GM12878 (cell line): ENCODE results near the gene HIF3A. TPM values are rescaled to one million over a fixed set of nuclear protein-coding genes. Genes with fewer than 3 reads are reported as not detected.

Experiments
- ATAC-seq: fragments of 200-7000 bp; cut with Tn5 transposase; 3 replicates; pipeline ENCODE4 v1.9.1; 2020; ENCODE audit warnings: mild to moderate bottlenecking, moderate library complexity
- BruUV-seq: library from RNA; stranded (reverse); fragments of 400-500 nt; replicated peaks from 2 replicates; lab custom pipeline; 2021; lab: Mats Ljungman, UMichigan
- CTCF ChIA-PET: fragments of 300-600 bp; sonication (Branson Sonifier 250); formaldehyde crosslinking; extraction: SDS; loops from one replicate; lab custom pipeline; 2021; ENCODE audit warnings: inconsistent platforms; lab: Yijun Ruan, JAX
- POLR2A ChIA-PET: fragments of 350-600 bp; formaldehyde crosslinking; extraction: SDS; loops from one replicate; lab custom pipeline; 2021; ENCODE audit warnings: inconsistent platforms; lab: Charles Lee
- RAD21 ChIA-PET: fragments of 300-600 bp; sonication (Branson Sonifier 250); formaldehyde crosslinking; loops from one replicate; lab custom pipeline; 2023; ENCODE audit warnings: antibody characterized with exemption; ENCODE audit not compliant: unreplicated experiment; lab: Charles Lee
- SMC1A ChIA-PET: fragments of 300-600 bp; sonication (Branson Sonifier 250); formaldehyde crosslinking; loops from one replicate; lab custom pipeline; 2023; ENCODE audit not compliant: unreplicated experiment, uncharacterized antibody; lab: Charles Lee
- DNase-seq: peaks from one replicate; pipeline ENCODE4 v3.0.0-alpha.2; 2011; ENCODE audit warnings: low read depth, low spot score
- FAIRE-seq: peaks from 3 replicates; lab custom pipeline; 2011; peaks lifted over from hg19 to GRCh38; lab: Jason Lieb, UNC
- H2AFZ ChIP-seq: 2 replicates; pipeline ENCODE4 v1.6.0; 2011; ENCODE audit warnings: low read depth, low read length, control low read depth; ENCODE audit not compliant: control insufficient read depth
- H3K27ac ChIP-seq: 2 replicates; pipeline ENCODE4 v1.5.1; 2011; ENCODE audit warnings: control low read depth; ENCODE audit not compliant: control insufficient read depth, insufficient read depth
- H3K27me3 ChIP-seq, 2 experiments: replicated peaks in 1 of 2; 2 replicates each; pipeline versions ENCODE4 v1.6.0 to v1.6.1; 2011; ENCODE audit warnings: low read length in 1 of 2; ENCODE audit not compliant: control insufficient read depth in 2 of 2, insufficient read depth in 2 of 2
- H3K36me3 ChIP-seq, 2 experiments: 2 replicates each; pipeline ENCODE4 v1.5.1; 2011; ENCODE audit warnings: low read length in 1 of 2; ENCODE audit not compliant: control insufficient read depth in 2 of 2, insufficient read depth in 2 of 2
- H3K4me1 ChIP-seq: 2 replicates; pipeline ENCODE4 v1.6.1; 2011; ENCODE audit warnings: mild to moderate bottlenecking, low read length, moderate library complexity, mixed read lengths; ENCODE audit not compliant: control insufficient read depth, insufficient read depth
- H3K4me2 ChIP-seq: 2 replicates; pipeline ENCODE4 v1.6.0; 2011; ENCODE audit warnings: control low read depth; ENCODE audit not compliant: control insufficient read depth, insufficient read depth
- H3K4me3 ChIP-seq: fragments of 200-600 bp; sonication (generic); 2 replicates; pipeline ENCODE4 v1.5.1; 2016
- H3K79me2 ChIP-seq: 2 replicates; pipeline ENCODE4 v1.6.0; 2011; ENCODE audit warnings: low read length; ENCODE audit not compliant: control insufficient read depth, insufficient read depth
- H3K9ac ChIP-seq: 2 replicates; pipeline ENCODE4 v1.8.0; 2011; ENCODE audit warnings: low read length, control low read depth, mixed read lengths; ENCODE audit not compliant: control insufficient read depth, insufficient read depth
- H3K9me3 ChIP-seq: replicated peaks from 3 replicates; pipeline ENCODE4 v1.5.1; 2011; ENCODE audit warnings: mild to moderate bottlenecking, low read length; ENCODE audit not compliant: control insufficient read depth, insufficient read depth
- H4K20me1 ChIP-seq: 2 replicates; pipeline ENCODE4 v1.6.0; 2011; ENCODE audit not compliant: control insufficient read depth, insufficient read depth
- ATF7 ChIP-seq: fragments of 450-650 bp; IDR thresholded peaks from 2 replicates; pipeline ENCODE4 v1.6.1; 2016; ENCODE audit warnings: low read depth, mild to moderate bottlenecking
- CHD1 ChIP-seq: IDR thresholded peaks from 2 replicates; pipeline ENCODE4 v1.6.1; 2012; ENCODE audit warnings: low read depth, low read length, improper control_type of control experiment
- SMC3 ChIP-seq: IDR thresholded peaks from 2 replicates; pipeline ENCODE4 v1.6.1; 2011; ENCODE audit warnings: low read length, improper control_type of control experiment, borderline replicate concordance
- YBX1 ChIP-seq: fragments of 450-650 bp; IDR thresholded peaks from 2 replicates; pipeline ENCODE4 v1.6.1; 2016; ENCODE audit warnings: antibody characterized with exemption
- ZNF24 ChIP-seq: fragments of 450-650 bp; IDR thresholded peaks from 2 replicates; pipeline ENCODE4 v1.6.1; 2017; ENCODE audit warnings: antibody characterized with exemption, mild to moderate bottlenecking
- ZNF384 ChIP-seq: IDR thresholded peaks from 2 replicates; pipeline ENCODE4 v1.6.1; 2012; ENCODE audit warnings: low read depth, mild to moderate bottlenecking, low read length, improper control_type of control experiment, borderline replicate concordance
- ZSCAN29 ChIP-seq: fragments of 450-650 bp; IDR thresholded peaks from 2 replicates; pipeline ENCODE4 v1.6.1; 2017; ENCODE audit warnings: mild to moderate bottlenecking, moderate library complexity
- WGBS: methylation state at CpG from one replicate; pipeline ENCODE4 v1.1.6; 2016; ENCODE audit warnings: low lambda C conversion rate; ENCODE audit not compliant: insufficient replicate concordance, insufficient coverage; ENCODE audit errors: missing lambda C conversion rate; 5-methylcytosine and 5-hydroxymethylcytosine counted together
- in situ Hi-C: fragments of 300-500 bp; cut with MboI; formaldehyde crosslinking; loops from 9 replicates; pipeline ENCODE4 v1.14.3; 2018; ENCODE audit warnings: mixed read lengths
- intact Hi-C: fragments of 100-400 bp; cut with micrococcal nuclease; formaldehyde crosslinking; loops from one replicate; pipeline ENCODE4 v1.14.2; 2022; ENCODE audit not compliant: unreplicated experiment
- polyA plus RNA-seq, 11 experiments: library from polyadenylated mRNA; depleted of rRNA in 4 of 11; unstranded in 6 of 11; stranded (reverse) in 5 of 11; fragments of >200 nt; fragmentation: Nextera tagmentation in 4 of 11; fragmentation: Illumina TruSeq in 1 of 11; extraction: Ambion mirVana in 4 of 11; extraction: Trizol in 1 of 11; gene quantifications; 1 replicate in 1 of 11; 2 replicates in 10 of 11; pipeline versions ENCODE4 v1.2.1 to v1.2.3, GENCODE V29; 2011 to 2016; ENCODE audit warnings: inconsistent platforms in 2 of 11, missing spikeins in 2 of 11, low read depth in 1 of 11
- total RNA-seq, 4 experiments: library from RNA; depleted of rRNA in 3 of 4; stranded (reverse); fragments of >200 nt in 3 of 4; fragmentation: Illumina TruSeq in 1 of 4; extraction: Trizol in 1 of 4; gene quantifications; 2 replicates each; pipeline versions ENCODE4 v1.2.1 to v1.2.3, GENCODE V29; 2013 to 2021
- TF ChIP-seq, protein P1 (sequence below): fragments of 450-650 bp; IDR thresholded peaks from 2 replicates; pipeline ENCODE4 v1.6.1; 2017; ENCODE audit warnings: low read depth, mild to moderate bottlenecking, moderate library complexity
- TF ChIP-seq, protein P2 (sequence below): fragments of 450-650 bp; IDR thresholded peaks from 2 replicates; pipeline ENCODE4 v1.6.1; 2016; ENCODE audit warnings: mild to moderate bottlenecking
- TF ChIP-seq, protein P3 (sequence below): fragments of 450-650 bp; IDR thresholded peaks from 2 replicates; pipeline ENCODE4 v1.6.1; 2017; ENCODE audit warnings: mild to moderate bottlenecking, moderate library complexity
- TF ChIP-seq, protein P4 (sequence below): IDR thresholded peaks from 2 replicates; pipeline ENCODE4 v1.6.1; 2012; ENCODE audit warnings: low read depth, low read length, improper control_type of control experiment

The HIF3A gene
- total and polyA plus RNA-seq, 10 of the 15 experiments (the other 5 are each of a cell fraction or from before 2014, with no cell fraction given), result 0.03 to 0.20 (median 0.06) TPM; not detected in 5

DNA sequence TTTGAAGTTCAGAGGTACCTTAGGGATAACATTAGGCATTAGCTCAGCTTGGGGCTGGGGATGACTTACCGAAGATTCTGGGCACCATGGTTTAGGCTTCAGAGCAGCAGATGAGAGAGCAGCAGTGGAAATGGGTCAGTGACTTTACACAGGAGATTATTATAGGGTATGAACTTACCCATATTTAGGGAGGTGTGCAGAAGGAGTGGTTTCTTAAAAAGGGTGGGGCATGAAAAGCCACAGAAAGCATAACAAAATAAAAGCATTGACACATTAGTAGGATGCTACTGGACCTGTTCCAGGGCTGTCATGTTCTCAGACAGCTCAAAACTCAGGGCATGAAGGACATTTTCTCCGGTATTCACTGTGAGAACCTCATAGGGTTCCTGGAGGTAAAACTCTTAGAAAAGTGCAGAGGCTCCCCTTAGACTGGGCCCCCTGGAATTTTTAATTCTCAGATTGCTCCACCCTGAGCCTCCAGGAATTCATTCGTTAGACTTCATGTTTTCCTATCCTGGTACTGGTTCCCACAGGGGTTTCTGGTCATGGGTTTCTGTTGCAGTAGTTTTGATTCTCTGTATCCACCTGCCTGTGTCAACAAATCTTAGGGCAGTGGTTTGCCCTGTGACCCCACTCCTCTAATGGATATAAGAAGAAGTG, 46.6 kb upstream of the HIF3A start:
- WGBS, result 40% methylated on average over 3 of the region's 3 CpGs
- Histone ChIP-seq H3K4me3 (no peak overlapping the region), H3K9ac (no peak overlapping the region), H3K27me3 (no peaks in the 10 kb centered on the region; a peak in 2 of 4 replicates), H3K27ac (no peak overlapping the region), H3K4me1 (no peaks in the 10 kb centered on the region), H2AFZ (no peak overlapping the region), H3K9me3 (no peaks in the 10 kb centered on the region), H3K79me2 (no peaks in the 10 kb centered on the region), H3K36me3 (no peaks in the 10 kb centered on the region), H3K4me2 (no peak overlapping the region), H4K20me1 (no peaks in the 10 kb centered on the region)
- TF ChIP-seq, protein P1, sequence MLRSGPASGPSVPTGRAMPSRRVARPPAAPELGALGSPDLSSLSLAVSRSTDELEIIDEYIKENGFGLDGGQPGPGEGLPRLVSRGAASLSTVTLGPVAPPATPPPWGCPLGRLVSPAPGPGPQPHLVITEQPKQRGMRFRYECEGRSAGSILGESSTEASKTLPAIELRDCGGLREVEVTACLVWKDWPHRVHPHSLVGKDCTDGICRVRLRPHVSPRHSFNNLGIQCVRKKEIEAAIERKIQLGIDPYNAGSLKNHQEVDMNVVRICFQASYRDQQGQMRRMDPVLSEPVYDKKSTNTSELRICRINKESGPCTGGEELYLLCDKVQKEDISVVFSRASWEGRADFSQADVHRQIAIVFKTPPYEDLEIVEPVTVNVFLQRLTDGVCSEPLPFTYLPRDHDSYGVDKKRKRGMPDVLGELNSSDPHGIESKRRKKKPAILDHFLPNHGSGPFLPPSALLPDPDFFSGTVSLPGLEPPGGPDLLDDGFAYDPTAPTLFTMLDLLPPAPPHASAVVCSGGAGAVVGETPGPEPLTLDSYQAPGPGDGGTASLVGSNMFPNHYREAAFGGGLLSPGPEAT, result no peak
- TF ChIP-seq ZNF24 (no peak), SMC3 (no peak), CHD1 (no peak), ATF7 (no peak), ZSCAN29 (no peak), ZNF384 (no peak), YBX1 (no peak)
- TF ChIP-seq, protein P2, sequence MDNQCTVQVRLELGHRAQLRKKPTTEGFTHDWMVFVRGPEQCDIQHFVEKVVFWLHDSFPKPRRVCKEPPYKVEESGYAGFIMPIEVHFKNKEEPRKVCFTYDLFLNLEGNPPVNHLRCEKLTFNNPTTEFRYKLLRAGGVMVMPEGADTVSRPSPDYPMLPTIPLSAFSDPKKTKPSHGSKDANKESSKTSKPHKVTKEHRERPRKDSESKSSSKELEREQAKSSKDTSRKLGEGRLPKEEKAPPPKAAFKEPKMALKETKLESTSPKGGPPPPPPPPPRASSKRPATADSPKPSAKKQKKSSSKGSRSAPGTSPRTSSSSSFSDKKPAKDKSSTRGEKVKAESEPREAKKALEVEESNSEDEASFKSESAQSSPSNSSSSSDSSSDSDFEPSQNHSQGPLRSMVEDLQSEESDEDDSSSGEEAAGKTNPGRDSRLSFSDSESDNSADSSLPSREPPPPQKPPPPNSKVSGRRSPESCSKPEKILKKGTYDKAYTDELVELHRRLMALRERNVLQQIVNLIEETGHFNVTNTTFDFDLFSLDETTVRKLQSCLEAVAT, result no peak
- TF ChIP-seq, protein P3, sequence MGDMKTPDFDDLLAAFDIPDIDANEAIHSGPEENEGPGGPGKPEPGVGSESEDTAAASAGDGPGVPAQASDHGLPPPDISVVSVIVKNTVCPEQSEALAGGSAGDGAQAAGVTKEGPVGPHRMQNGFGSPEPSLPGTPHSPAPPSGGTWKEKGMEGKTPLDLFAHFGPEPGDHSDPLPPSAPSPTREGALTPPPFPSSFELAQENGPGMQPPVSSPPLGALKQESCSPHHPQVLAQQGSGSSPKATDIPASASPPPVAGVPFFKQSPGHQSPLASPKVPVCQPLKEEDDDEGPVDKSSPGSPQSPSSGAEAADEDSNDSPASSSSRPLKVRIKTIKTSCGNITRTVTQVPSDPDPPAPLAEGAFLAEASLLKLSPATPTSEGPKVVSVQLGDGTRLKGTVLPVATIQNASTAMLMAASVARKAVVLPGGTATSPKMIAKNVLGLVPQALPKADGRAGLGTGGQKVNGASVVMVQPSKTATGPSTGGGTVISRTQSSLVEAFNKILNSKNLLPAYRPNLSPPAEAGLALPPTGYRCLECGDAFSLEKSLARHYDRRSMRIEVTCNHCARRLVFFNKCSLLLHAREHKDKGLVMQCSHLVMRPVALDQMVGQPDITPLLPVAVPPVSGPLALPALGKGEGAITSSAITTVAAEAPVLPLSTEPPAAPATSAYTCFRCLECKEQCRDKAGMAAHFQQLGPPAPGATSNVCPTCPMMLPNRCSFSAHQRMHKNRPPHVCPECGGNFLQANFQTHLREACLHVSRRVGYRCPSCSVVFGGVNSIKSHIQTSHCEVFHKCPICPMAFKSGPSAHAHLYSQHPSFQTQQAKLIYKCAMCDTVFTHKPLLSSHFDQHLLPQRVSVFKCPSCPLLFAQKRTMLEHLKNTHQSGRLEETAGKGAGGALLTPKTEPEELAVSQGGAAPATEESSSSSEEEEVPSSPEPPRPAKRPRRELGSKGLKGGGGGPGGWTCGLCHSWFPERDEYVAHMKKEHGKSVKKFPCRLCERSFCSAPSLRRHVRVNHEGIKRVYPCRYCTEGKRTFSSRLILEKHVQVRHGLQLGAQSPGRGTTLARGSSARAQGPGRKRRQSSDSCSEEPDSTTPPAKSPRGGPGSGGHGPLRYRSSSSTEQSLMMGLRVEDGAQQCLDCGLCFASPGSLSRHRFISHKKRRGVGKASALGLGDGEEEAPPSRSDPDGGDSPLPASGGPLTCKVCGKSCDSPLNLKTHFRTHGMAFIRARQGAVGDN, result no peak
- TF ChIP-seq, protein P4, sequence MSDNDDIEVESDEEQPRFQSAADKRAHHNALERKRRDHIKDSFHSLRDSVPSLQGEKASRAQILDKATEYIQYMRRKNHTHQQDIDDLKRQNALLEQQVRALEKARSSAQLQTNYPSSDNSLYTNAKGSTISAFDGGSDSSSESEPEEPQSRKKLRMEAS, result no peak
- no TSS peak for BruUV-seq
- ChIA-PET SMC1A (no interaction called here), POLR2A (no interaction called here), RAD21 (interaction anchor here (0.6 kb wide), 1 partner anchor 149 kb away, joined by 3 read pairs; no protein-coding TSS in a partner anchor), CTCF (no interaction called here)
- in situ Hi-C loops (no loop called here), intact Hi-C loops (no loop called here)
- FAIRE-seq (no peak), ATAC-seq (no peak), DNase-seq (no peak)
